ENCODE data around the gene LY6G6C. TPM values are rescaled to one million over a fixed set of nuclear protein-coding genes. Genes with fewer than 3 reads are reported as not detected.

Gene LY6G6C
- not detected in 2 replicates for total RNA-seq

- no peak within 1 kb of the TSS for H3K4me3 ChIP-seq (ENCODE audit: low read depth, low read length)
- no peak for DNase-seq (ENCODE audit: low read depth)
- TF ChIP-seq CTCF (IDR thresholded peaks at IDR 0.05; ENCODE audit: insufficient read depth, low read depth, low read length), result no peak
These were observed at the start of gene LY6G6C for GRCh38 chr6:31721351-31722020. LY6G6C (minus strand) TSS chr6:31721746; CDS start chr6:31721679, 67 bp downstream.

- TF ChIP-seq CTCF (IDR thresholded peaks at IDR 0.05; ENCODE audit: insufficient read depth, low read depth, low read length), result no peak
- H3K4me3 ChIP-seq (ENCODE audit: low read depth, low read length), result no peak overlapping the region
- no peak for DNase-seq (ENCODE audit: low read depth)
These were observed 49.3 kb upstream of the LY6G6C start for GRCh38 chr6:31770860-31771259.

GRCh38 chr6:31769684-31770371 is 48.3 kb upstream of the LY6G6C start:
- DNase-seq (ENCODE audit: low read depth), result peak; percentile 64
- TF ChIP-seq CTCF (IDR thresholded peaks at IDR 0.05; ENCODE audit: insufficient read depth, low read depth, low read length), result peak; percentile 77
- H3K4me3 ChIP-seq (ENCODE audit: low read depth, low read length), result no peak overlapping the region

GRCh38 chr6:31768363-31769257 is 47.1 kb upstream of the LY6G6C start:
- no peak for TF ChIP-seq CTCF (IDR thresholded peaks at IDR 0.05; ENCODE audit: insufficient read depth, low read depth, low read length)
- DNase-seq (ENCODE audit: low read depth), result no peak
- H3K4me3 ChIP-seq (ENCODE audit: low read depth, low read length), result no peak overlapping the region

GRCh38 chr6:31767096-31767645 is 45.6 kb upstream of the LY6G6C start:
- DNase-seq (ENCODE audit: low read depth), result no peak
- no peak overlapping the region for H3K4me3 ChIP-seq (ENCODE audit: low read depth, low read length)
- no peak for TF ChIP-seq CTCF (IDR thresholded peaks at IDR 0.05; ENCODE audit: insufficient read depth, low read depth, low read length)

All from fibroblast of villous mesenchyme (primary cell).